Left lobe of liver (tissue), 2 donors: Measurements from ENCODE around the gene LPAR2. TPM values are rescaled to one million over a fixed set of nuclear protein-coding genes. Genes with fewer than 3 reads are reported as not detected.
"Not testable (repeated sequence)": the region's sequence is repeated elsewhere in the genome, so short reads cannot be mapped to it uniquely, and the experiment has no call there.

Experiments
- ATAC-seq: fragments of 200-7000 bp; cut with Tn5 transposase; one replicate; pipeline ENCODE4 v1.9.1; 2020; ENCODE audit warnings: mild to moderate bottlenecking, moderate library complexity
- DNase-seq: peaks from one replicate; pipeline ENCODE4 v3.0.0-alpha.2; 2020; ENCODE audit warnings: low spot score
- total RNA-seq: library from RNA; stranded (reverse); gene quantifications from one replicate; pipeline ENCODE4 v1.2.1, GENCODE V29; 2021
- donor health status: DM: no; HTN: no; CAD: no; lungs with moderate emphysema.
- donor health status: DM: no; HTN: yes; CAD: no.

Gene LPAR2
- 1.3 TPM for total RNA-seq

DNA sequence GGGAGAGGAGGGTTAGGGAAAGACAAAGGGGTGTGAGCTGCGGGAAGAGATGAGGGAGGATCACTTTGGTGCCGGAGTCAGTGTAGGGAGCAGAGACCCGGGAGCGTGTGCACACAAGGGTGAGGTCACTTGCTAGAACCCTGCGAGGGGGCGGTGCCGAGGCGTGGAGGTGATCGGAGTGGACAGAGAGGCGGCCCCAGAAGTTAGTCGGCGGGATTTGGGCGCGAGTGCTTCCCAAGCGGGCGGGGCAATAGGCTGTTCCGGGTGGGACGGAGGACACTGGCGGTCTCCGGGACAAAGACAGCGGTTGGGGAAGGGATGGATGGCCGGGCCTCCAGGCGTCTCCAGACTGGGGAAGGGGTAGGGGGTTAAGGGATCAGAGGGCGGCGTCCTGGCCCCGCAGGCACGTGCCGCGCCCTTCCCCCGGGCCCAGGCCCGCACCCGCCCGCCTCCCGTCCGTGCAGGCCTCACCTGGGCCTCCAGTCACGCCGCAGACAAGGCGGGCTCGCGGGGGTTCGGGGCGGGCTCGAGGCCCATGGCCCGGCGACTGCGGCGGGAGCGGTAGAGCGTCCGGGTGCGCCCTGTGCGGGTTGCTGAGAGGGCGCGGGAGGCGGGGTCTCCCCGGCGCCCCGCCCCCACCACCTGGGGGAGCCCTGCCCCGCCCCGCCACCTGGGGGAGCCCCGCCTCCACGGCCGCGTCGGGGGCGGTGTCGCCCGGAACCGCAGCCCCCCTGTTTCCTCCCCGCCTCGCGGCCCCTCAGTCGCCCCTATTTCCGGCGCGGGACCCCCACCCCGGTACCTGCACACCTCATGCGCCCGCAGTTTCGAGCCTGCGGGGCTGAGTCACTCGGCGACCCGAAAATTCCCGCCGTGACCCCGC is at the start of gene LPAR2:
Gene LPAR2, minus strand, starts transcription at position 600 of the 880 bp plus-strand sequence. CDS start 945 bp downstream, outside the sequence.
- ATAC-seq: peak; percentile 71
- no peak for DNase-seq

DNA sequence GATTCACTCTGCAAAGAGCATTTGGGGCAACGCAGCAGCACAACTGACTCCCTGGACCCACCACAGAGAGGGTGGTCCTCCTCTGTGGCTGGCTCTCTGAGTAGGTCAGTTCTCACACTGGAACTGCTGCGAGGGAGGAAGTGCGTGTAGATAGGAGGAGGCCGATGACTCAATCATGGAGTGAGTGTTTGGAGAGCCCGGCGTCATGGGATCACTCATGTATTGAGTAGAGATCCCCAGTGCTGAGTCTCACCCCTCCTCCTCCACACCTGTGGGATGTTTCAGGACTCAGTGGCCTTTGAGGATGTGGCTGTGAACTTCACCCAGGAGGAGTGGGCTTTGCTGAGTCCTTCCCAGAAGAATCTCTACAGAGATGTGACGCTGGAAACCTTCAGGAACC is 49.6 kb upstream of the LPAR2 start:
- no peak for ATAC-seq
- no peak for DNase-seq

DNA sequence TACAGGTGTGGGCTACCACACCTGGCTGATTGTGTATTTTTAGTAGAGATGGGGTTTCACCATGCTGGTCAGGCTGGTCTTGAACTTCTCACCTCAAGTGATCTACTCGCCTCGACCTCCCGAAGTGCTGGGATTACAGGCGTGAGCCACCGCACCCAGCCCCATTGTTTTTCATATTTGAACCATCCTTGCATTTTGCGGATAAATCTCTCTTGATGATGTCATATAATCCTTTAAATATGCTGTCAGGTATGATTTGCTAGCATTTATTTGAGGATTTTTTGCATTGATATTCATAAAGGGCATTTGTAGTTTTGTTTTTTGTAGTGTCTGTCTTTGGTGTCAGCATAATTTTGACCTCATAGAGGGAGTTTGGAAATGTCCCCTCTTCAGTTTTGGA is 46.3 kb upstream of the LPAR2 start:
- ATAC-seq (no peak), DNase-seq (no peak)

DNA sequence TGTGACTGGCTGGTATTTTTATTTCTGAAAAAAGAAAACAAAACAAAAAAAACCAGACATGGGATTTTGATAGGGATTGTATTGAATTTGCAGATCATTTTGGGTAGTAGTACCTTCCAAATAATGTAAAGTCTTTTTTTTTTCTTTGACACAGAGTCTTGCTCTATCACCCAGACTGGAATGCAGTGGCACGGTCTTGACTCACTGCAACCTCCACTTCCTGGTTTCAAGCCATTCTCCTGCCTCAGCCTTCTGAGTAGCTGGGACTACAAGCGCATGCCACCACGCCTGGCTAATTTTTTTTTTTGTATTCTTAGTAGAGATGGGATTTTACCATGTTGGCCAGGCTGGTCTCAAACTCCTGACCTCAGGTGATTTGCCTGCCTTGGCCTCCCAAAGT is 44.8 kb upstream of the LPAR2 start:
- ATAC-seq (no peak), DNase-seq (no peak)

DNA sequence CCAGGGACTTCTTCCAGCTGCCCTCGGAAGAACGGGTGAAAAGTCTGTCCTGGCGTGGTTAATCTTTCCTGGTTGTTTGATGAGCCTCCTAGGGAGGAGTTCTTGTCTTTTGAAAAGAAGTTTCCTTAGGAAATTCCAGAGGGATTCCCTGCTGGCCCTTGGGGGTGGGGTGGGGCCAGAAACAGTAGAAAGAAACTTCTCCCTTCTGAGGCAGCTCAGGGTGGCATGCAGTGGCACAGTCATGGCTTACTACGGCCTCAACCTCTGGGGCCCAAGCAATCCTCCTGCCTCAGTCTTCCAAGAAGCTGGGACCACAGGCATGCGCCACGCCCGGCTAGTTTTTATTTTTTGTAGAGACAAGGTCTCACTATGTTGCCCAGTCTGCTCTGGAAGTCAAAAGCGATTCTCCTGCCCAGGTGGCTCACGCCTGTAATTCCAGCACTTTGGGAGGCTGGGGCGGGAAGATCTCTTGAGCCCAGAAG is 42.1 kb upstream of the LPAR2 start:
- no peak for DNase-seq
- ATAC-seq: no peak

DNA sequence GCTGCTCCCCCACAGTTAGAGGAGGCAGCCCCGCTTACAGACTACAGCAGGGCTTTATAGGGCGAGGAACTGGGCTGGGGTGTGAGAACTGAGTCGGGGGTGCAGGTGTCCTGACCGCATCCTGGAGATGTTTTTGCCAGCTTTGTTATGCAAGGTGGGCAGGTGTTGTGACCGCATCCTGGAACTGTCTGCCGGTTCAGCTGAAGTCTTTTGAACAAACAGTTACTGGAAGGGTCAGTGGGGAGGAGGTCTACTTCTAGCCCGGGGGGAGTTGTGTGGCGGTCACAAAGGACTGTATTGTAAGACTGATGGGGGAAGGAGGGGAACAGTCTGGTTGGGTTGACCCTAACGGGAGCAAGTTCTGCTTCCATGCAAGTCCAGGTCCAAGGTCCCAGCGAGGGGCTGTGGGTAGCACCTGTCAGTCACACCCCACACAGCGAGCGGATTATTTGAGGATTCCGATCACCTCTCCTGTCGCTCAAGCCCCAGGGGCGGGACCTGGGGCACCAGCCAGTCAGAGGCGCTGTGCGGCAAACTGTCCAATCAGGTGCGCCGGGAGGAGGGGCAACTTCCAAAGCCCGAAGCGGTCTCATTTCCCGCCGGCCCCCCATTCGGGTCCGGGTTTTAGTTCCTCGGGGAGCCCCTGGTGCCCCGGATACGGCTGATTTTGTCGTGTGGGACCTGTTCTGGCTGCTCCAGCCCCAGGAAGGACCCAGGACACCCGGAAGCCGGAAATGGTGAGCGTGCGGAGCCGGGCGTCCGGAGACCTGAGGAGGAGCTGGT is 40.4 kb upstream of the LPAR2 start, which contains the start of gene ZNF101:
Gene ZNF101, plus strand, starts transcription at position 610 of the 783 bp plus-strand sequence. Its CDS starts 125 bp downstream, at position 735.
- DNase-seq (peak; percentile 93), ATAC-seq (peak; percentile 84)

DNA sequence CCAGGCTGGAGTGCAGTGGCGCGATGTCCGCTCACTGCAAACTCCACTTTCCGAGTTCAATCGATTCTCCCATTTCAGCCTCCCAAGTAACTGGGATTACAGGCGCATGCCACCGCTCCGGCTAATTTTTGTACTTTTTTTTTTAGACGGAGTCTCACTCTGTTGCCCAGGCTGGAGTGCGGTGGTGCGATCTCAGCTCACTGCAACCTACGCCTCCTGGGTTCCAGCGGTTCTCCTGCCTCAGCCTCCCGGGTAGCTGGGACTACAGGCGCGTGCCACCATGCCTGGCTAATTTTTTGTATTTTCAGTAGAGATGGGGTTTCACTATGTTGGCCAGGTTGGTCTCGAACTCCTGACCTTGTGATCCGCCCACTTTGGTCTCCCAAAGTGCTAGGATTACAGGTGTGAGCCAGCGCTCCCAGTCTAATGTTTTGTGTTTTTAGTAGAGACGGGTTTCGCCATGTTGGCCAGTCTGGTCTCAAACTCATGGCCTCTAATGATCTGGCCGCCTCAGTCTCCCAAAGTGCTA is 37.5 kb upstream of the LPAR2 start:
- DNase-seq, ATAC-seq: not testable (repeated sequence)

DNA sequence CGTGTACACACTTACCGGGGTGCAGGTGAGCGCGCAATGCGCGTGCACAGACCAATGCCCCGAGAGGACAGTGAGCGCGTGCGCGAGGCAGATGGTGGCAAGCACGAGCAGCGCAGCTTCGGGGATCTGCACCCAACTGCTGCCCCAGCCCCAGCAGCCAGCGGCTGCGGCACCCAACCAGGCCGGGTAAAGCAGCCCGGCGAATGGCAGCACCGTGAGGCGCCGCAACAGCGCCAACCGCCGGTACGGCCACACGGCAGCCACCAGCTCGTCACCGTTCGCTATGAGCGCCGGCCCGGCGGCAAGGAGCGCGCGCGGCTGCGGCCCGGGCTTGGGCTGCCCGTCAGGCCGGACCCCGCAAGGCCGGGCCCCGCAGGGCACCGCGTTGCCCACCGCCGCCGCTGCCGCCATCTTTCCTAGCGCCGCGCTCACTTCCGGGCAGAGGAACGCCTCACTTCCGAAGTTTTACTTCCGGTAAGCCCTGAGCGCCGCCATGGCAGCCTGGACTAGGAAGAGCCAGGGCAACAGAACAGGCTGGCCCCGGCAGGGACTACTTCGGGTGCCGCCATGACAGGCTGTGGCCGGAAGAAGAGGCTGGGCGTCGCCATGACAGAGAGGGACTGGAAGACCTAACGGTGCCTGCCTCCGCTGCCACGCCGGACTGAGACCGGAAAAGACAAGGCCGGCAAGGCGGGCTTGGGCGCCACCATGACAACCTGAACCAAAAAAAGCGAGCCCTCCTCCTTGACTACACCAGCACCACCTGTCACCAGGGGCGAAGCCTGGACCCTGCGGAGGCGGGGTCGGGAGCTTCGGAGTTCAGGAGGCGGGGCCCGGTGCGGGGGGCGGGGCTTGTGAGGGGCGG is 35.5 kb upstream of the LPAR2 start, which contains the start of gene ATP13A1:
Gene ATP13A1, minus strand, starts transcription at position 421 of the 865 bp plus-strand sequence. Its CDS starts 10 bp downstream, at position 411.
- ATAC-seq (peak; percentile 92), DNase-seq (peak; percentile 97)

DNA sequence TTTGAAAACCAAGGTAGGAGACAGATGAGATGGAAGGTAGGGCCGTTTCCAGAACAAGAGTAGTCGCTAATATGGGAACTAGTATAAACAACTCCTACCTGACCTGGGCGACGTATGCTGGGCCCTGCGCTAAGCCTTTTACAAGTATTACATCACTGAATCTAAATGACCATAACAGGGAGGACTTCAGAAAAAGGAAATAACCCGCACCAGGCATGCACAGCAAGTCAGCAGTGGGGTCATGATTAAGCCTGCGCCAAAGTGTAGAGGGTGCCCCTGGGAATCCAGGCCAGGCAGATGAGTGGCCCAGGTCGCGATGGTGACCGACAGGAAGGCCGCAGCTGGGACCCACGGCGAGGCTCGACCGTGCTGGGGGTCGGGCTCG is 34.8 kb upstream of the LPAR2 start:
- DNase-seq (no peak), ATAC-seq (no peak)

DNA sequence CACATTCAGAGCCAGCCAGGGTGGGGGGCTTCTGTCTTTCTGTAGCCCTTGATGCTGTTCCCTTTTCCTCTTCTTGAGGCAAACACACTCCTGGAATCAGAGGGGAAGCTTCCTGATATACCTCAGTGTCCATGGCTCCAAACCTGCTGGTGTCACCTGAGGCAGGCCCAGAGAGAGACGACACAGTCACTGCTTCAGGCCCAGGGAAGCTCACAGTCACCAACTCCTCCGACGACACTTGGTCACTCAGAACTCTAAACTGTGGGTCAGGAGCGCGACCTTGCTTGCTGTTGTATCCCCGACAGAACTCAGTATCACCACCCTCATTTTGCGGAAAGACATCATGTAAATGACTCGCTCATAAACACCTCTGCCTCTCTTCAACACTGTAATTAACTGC is 34.3 kb upstream of the LPAR2 start:
- ATAC-seq: no peak
- DNase-seq: no peak

DNA sequence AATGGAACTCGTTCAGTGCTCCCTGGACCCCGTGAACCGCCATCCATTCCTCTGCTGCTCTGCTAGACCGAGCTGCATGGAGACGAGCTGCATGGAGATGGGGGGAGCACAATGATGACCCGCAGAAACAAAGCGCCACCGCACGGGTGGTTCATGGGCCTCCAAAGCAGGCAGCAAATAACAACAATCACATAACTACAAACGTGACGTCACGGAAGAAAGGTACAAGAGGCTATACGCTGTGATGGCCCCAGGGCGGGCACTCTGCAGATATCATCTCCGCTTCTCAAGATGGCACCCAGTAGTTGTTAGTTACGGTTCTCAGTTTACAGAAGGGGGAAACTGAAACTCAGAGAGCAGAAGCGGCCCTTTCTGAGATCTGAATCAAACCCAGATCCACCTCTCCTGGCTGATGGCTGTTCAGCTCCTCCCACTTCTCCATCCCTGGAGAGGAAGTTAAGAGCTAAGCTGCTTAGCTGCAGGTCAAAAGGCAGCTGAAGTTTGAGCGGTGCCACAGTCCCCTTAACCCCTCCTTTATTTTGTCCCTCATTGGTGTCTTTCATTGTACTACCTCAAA is 33.7 kb upstream of the LPAR2 start:
- no peak for DNase-seq

DNA sequence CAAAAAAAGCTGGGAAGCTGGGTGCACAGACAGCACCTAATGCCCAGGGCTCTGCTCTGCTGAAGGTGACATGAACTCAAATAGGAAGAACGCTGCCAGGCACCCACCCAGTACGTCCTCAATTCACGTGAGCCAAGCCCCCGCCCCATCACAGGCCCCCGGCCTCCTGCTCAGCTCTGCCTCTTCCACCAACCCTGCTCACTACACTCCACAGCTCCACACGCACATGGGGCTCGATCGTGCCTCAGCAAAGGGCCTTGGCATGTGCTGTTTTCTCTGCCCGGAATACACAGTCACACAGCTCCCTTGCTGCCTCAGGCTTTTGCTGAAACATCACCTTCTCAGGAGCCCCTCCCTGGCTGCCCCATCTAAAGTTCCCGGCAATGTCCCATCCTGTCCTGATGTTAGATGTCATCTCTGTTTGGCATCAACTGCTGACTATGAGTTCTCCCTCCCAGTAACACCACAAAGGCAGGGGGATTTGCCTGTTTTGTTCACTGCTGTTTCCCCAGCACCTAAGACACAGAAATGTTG is 33.2 kb upstream of the LPAR2 start:
- no peak for ATAC-seq
- no peak for DNase-seq

More for the DNA sequence above, 33.7 kb upstream of the LPAR2 start:
- ATAC-seq: no peak

DNA sequence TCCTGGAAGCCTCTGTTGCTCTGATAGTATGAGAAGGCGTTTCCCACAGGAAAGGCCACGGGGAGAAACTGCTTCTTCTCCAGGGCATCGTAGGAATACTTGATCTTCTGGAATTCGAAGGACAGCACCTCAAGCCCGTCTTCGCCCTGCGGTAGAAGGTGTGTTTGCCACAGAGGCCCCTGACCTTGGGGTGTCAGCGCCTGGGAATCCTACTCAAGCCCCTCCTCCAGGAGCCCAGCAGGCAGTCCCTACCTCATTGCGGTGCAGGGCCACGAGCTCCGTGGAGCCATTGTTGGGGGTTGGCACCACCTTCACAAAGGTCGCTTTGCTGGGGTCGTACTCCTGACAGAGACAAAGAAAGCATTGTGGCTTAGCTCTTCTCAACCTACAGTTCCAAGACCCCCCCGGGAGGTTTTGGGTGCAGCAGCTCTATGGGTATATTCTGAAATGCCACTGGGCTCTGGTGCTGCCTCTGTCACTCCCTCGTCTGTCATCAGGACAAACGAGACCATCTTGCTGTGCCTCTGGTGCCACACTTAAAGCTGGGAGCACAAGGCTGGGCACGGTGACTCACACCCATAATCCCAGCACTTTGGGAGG is 31.7 kb upstream of the LPAR2 start:
- ATAC-seq: no peak
- DNase-seq: no peak

DNA sequence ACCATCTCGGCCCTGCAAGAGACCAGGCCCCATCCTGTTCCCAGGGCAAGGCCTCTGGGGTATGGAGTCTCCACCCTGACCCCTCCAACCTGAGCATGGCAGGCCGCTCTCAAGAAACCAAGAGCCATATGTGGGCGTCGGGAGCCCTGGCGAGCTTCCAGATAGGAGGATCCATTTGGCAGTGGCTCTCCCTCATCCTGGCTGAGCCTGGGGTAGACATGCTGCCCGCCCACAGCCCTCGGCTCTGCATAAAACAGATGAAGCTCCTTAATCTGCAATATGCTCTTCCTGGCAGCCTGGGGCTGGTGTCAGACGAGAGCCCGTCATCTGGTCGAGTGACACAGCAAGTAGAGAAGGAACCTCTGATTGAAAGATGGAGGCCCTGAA is 29.4 kb upstream of the LPAR2 start:
- DNase-seq: no peak

DNA sequence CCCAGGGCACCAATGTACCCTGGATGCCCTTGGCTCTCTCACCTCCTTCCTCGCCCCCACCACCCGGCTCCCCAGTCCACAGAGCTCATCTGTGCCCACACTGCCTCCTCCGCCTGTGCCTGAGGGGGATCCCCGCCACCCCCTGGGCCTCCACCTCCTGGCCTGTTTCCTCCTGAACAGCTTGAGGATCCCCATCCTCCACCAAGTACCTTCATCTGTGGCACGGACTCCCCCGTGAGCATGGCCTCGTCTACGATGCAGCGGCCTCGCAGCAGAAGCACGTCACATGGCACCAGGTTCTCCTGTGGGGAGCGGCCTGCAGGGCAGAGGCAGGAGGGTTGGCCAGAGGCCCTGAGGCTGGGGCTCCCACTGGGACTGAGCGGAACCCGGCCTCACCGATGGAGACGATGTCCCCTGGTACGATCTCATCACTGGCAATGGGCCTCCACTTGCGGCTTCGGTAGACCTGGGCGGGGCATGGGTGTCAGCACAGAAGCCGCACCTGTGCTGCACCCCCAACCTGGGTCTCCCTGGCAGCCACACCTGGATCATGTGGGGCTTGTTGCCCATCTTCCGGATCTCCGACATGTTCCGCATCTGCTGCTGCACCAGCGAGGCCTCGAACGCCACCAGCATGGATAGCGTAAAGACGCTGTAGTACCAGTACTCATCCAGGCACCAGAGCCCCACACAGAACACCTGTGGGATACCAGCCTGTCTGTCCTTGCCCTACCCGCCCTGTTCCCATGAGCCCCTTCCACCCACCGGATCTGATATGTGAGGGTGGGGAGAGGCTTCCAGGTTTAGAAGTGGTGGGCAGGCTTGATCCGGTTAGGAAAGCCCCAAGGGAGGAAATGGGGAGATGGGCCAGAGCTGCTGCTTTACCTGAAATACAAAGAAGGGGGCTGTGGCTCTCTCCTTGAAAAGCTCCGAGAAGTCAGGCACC is 28.7 kb upstream of the LPAR2 start:
- no peak for DNase-seq
- ATAC-seq: no peak

More for the DNA sequence above, 29.4 kb upstream of the LPAR2 start:
- no peak for ATAC-seq

DNA sequence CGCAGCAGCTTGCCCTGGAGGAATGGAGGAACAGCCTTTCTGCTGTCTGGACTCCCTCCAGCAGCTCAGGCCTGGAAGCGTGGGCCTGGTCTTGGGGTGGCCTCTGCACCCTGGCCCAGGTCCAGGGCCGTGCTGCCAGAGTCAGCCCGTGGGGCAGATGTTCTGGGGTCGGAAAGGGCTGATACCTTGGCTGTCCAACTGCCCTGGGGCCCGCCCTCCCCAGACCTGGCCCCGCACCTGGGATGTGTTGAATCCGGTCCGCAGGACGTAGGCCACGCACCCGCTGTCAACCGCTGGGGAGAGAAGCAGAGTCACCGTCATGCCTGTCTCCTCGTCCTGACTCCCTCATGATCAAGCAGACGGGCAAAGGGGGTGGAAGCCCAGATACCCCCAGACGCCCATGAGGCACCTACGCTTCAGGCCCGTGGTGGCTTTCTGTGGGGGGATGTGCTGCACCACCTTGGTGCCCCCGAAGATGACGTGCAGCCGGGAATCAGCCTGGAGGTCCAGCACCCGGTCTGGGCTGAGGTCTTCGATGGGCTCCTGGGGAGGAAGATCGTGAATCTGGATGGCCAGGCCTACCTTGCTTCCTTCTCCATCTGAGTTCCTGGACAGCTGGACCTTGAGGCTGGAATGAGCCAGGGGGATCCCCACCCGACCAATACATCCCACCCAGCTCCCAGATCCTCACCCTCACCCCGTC is 27.8 kb upstream of the LPAR2 start:
- DNase-seq (no peak), ATAC-seq (peak; percentile 21)

DNA sequence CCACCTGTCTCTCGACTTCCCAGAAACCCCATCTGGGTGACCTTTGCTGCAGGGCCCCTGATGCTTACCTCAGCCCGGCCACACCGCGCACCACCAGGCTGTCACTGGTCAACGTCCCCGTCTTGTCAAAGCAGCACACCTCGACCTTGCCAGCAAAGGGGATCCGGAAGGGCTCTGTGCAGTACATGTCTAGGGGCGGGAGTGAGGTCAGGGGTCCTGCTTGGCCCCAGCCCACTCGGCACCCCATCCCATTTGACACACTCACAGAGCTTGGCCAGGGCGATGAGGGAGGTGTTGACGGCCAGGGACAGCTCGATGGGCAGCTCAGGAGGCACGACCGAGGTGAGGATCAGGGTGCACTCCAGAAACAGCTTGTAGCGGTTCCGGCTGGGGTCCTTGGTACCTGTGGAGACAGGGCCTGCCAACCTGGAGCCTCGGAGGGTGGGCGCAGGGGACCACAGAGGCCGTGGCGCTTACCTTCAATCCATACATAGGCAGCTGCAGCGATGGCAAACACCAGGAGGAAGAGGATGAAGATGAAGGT is 27.1 kb upstream of the LPAR2 start:
- ATAC-seq (no peak), DNase-seq (no peak)
